Keratinocyte (primary cell): Measurements from ENCODE around the gene NAMPT. TPM values are rescaled to one million over a fixed set of nuclear protein-coding genes. Genes with fewer than 3 reads are reported as not detected.
A peak's percentile ranks its signal among the peaks of the same experiment; 100 is the strongest.

Experiments used
- DNase-seq: peaks from one replicate; pipeline ENCODE4 v3.0.0-alpha.2; 2011; ENCODE audit warnings: low read depth, missing footprints, low spot score
- FAIRE-seq: peaks from 2 replicates; lab custom pipeline; 2011; peaks lifted over from hg19 to GRCh38; lab: Jason Lieb, UNC
- H2AFZ ChIP-seq: 2 replicates; pipeline ENCODE4 v1.6.0; 2012; ENCODE audit warnings: low read length, control low read depth, inconsistent platforms; ENCODE audit not compliant: control insufficient read depth
- H3K27ac ChIP-seq: 2 replicates; pipeline ENCODE4 v1.5.1; 2011; ENCODE audit warnings: low read length; ENCODE audit not compliant: control insufficient read depth, insufficient read depth
- H3K27me3 ChIP-seq: 3 replicates; pipeline ENCODE4 v1.6.0; 2011; ENCODE audit warnings: low read length; ENCODE audit not compliant: control insufficient read depth, insufficient read depth; ENCODE audit errors: extremely low read depth
- H3K36me3 ChIP-seq, 2 experiments: 2 replicates in 1 of 2; 3 replicates in 1 of 2; pipeline ENCODE4 v1.5.1; 2011; ENCODE audit warnings: low read length in 2 of 2, mild to moderate bottlenecking in 1 of 2; ENCODE audit not compliant: control insufficient read depth in 2 of 2, insufficient read depth in 2 of 2; ENCODE audit errors: extremely low read depth in 1 of 2
- H3K4me1 ChIP-seq: 3 replicates; pipeline ENCODE4 v1.5.1; 2011; ENCODE audit warnings: low read length; ENCODE audit not compliant: control insufficient read depth, insufficient read depth; ENCODE audit errors: extremely low read depth
- H3K4me2 ChIP-seq: 3 replicates; pipeline ENCODE4 v1.6.0; 2011; ENCODE audit warnings: low read depth, low read length; ENCODE audit not compliant: control insufficient read depth, insufficient read depth; ENCODE audit errors: extremely low read depth
- H3K4me3 ChIP-seq, 3 experiments: fragments of 200-600 bp in 1 of 3; sonication (generic) in 1 of 3; 2 replicates in 2 of 3; 3 replicates in 1 of 3; pipeline ENCODE4 v1.5.1; 2011 to 2016; ENCODE audit warnings: low read length in 3 of 3, mild to moderate bottlenecking in 3 of 3, control low read depth in 2 of 3, inconsistent platforms in 1 of 3, low read depth in 1 of 3, mixed read lengths in 1 of 3, mixed run types in 1 of 3, moderate library complexity in 1 of 3; ENCODE audit not compliant: control insufficient read depth in 2 of 3, insufficient read depth in 2 of 3; ENCODE audit errors: extremely low read depth in 1 of 3
- H3K79me2 ChIP-seq: 2 replicates; pipeline ENCODE4 v1.6.0; 2012; ENCODE audit warnings: low read length; ENCODE audit not compliant: control insufficient read depth, insufficient read depth
- H3K9ac ChIP-seq: 3 replicates; pipeline ENCODE4 v1.6.0; 2011; ENCODE audit warnings: low read length; ENCODE audit not compliant: control insufficient read depth, insufficient read depth; ENCODE audit errors: extremely low read depth
- H3K9me1 ChIP-seq: 3 replicates; pipeline ENCODE4 v1.6.0; 2011; ENCODE audit warnings: low read length; ENCODE audit not compliant: control insufficient read depth, insufficient read depth; ENCODE audit errors: extremely low read depth
- H3K9me3 ChIP-seq: 2 replicates; pipeline ENCODE4 v1.5.1; 2012; ENCODE audit warnings: low read depth, low read length; ENCODE audit not compliant: control insufficient read depth
- H4K20me1 ChIP-seq: 3 replicates; pipeline ENCODE4 v1.6.0; 2011; ENCODE audit warnings: low read length; ENCODE audit not compliant: control insufficient read depth, insufficient read depth; ENCODE audit errors: extremely low read depth
- EZH2 ChIP-seq: IDR thresholded peaks from one replicate; pipeline ENCODE4 v1.6.1; 2012; ENCODE audit warnings: inconsistent platforms, mild to moderate bottlenecking, low read length, moderate library complexity
- dilution Hi-C: fragments of 300-500 bp; cut with MboI; formaldehyde crosslinking; loops from one replicate; pipeline ENCODE4 v1.7.0; 2020; ENCODE audit warnings: low sequenced_read_pairs; ENCODE audit not compliant: extremely low pct_ligation_motif_present
- polyA plus RNA-seq, 5 experiments: library from polyadenylated mRNA; depleted of rRNA in 3 of 5; stranded (reverse) in 3 of 5; stranded (forward) in 1 of 5; unstranded in 1 of 5; fragments of >200 nt; gene quantifications; 1 replicate in 1 of 5; 2 replicates in 3 of 5; 3 replicates in 1 of 5; pipeline versions ENCODE4 v1.2.1 to v1.2.3, GENCODE V29; 2011 to 2012; ENCODE audit warnings: missing spikeins in 2 of 5, low read depth in 1 of 5, low replicate concordance in 1 of 5
- TF ChIP-seq, protein P1 (sequence below), 3 experiments: IDR thresholded peaks in 1 of 3; conservative IDR thresholded peaks in 1 of 3; optimal IDR thresholded peaks in 1 of 3; 2 replicates in 2 of 3; 3 replicates in 1 of 3; pipeline versions ENCODE3 to v1.5.1; 2011; ENCODE audit warnings: low read length in 3 of 3, mild to moderate bottlenecking in 3 of 3, moderate library complexity in 2 of 3, control low read depth in 1 of 3, inconsistent platforms in 1 of 3; ENCODE audit not compliant: insufficient read depth in 2 of 3; ENCODE audit errors: extremely low read depth in 1 of 3

NAMPT gene
- polyA plus RNA-seq, 1 donor (not counting 4 experiments of a cell fraction or from before 2014, with no cell fraction given) = 94.2 TPM

DNA sequence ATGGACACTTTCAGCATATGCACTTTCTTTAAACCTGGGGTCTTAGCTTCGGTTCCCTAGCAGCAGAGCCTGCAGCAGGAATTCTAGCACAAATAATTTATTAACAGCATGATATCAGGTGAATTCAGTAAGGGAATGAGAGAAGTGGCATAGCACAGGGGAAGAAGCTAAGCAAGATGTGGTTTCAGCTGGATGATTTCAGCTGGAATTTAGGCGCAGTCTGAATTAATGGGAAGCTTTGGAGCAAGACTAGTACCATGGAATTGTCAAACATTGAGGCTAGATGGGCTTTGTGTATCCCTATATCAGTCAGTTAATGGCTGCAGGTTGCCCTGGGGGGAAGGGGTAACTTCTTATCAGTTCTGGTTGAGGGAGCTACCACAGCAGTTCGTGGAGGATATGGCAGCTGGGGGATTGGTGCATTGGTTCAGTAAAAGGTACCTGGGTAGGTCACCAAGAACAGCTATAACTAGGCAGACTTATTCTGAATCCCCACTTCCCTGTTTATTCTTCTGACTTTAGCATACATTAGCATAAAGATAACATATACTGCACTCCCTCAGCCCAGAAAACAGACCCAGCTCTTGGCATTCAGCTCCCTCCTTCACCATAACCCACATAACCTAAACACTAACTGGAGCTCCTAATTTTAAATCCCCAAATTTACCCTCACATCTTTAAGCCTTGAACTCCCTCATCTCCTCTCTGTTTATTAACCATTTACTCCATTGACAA is 46.8 kb upstream of the NAMPT start:
- FAIRE-seq = no peak
- Histone ChIP-seq H3K27ac (no peak overlapping the region), H3K36me3 (no peaks in the 10 kb centered on the region), H3K4me2 (no peak overlapping the region), H4K20me1 (no peaks in the 10 kb centered on the region), H3K4me1 (peaks cover 12% of the 10 kb centered on the region), H3K79me2 (no peaks in the 10 kb centered on the region), H3K9ac (no peak overlapping the region), H3K9me1 (no peaks in the 10 kb centered on the region), H2AFZ (no peak overlapping the region), H3K4me3 (no peak overlapping the region), H3K27me3 (no peaks in the 10 kb centered on the region), H3K9me3 (no peaks in the 10 kb centered on the region)
- no peak for TF ChIP-seq EZH2
- TF ChIP-seq, protein P1, sequence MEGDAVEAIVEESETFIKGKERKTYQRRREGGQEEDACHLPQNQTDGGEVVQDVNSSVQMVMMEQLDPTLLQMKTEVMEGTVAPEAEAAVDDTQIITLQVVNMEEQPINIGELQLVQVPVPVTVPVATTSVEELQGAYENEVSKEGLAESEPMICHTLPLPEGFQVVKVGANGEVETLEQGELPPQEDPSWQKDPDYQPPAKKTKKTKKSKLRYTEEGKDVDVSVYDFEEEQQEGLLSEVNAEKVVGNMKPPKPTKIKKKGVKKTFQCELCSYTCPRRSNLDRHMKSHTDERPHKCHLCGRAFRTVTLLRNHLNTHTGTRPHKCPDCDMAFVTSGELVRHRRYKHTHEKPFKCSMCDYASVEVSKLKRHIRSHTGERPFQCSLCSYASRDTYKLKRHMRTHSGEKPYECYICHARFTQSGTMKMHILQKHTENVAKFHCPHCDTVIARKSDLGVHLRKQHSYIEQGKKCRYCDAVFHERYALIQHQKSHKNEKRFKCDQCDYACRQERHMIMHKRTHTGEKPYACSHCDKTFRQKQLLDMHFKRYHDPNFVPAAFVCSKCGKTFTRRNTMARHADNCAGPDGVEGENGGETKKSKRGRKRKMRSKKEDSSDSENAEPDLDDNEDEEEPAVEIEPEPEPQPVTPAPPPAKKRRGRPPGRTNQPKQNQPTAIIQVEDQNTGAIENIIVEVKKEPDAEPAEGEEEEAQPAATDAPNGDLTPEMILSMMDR (optimal IDR thresholded peaks at IDR 0.05 in 1 of 3, IDR thresholded peaks at IDR 0.05 in 1 of 3, conservative IDR thresholded peaks at IDR 0.05 in 1 of 3; ENCODE audit: extremely low read depth in 1 of 3, insufficient read depth in 2 of 3, low read length in 3 of 3) = no peak
- DNase-seq = no peak
- dilution Hi-C loops = no loop called here

DNA sequence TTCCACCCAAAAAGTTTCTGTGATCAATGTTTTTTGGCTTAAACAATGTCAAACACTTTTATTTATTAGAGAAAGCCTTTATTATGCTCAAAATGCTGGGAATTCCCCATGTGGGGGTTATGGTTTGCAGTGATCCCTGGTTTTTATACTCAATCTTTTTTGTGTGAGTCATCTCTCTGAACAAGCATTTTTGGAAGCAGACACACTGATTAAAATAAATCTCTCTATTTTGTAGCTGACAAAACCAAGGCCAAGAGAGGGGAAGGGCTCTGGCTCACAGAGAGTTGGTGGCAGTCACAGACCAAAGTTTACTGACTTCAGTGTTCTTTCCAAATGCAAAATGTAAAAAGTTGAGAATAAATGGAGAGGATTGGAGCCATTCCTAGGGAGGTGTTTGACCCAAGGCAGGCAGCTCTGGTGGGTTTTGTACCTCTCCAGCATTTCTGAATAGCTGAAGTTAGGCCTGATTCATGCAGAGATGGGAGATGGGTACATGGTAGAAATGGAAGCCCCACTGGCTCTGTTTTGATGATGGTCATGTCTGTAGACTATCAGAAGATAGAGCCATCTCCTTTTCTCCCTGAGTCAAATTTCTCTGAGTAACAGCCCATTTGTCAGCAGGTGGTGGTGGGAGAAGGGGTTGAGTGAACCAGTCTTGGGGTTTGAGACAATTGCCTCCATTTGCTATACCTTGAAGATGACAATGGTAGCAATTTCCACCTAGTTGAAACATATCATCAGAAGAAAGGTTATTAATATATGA is 45.4 kb upstream of the NAMPT start:
- peak; percentile 68 for FAIRE-seq
- H3K4me2 ChIP-seq = no peak overlapping the region

More for the DNA sequence above, 45.4 kb upstream of the NAMPT start:
- DNase-seq = no peak
- no peaks in the 10 kb centered on the region for H4K20me1 ChIP-seq
- no peak overlapping the region for H3K4me3 ChIP-seq
- H3K4me1 ChIP-seq = peaks cover 12% of the 10 kb centered on the region
- no peaks in the 10 kb centered on the region for H3K36me3 ChIP-seq
- TF ChIP-seq, protein P1 (optimal IDR thresholded peaks at IDR 0.05 in 1 of 3, IDR thresholded peaks at IDR 0.05 in 1 of 3, conservative IDR thresholded peaks at IDR 0.05 in 1 of 3; ENCODE audit: extremely low read depth in 1 of 3, insufficient read depth in 2 of 3, low read length in 3 of 3) = no peak
- no peak for TF ChIP-seq EZH2
- no peaks in the 10 kb centered on the region for H3K27me3 ChIP-seq
- H3K9me3 ChIP-seq = no peaks in the 10 kb centered on the region
- no peak overlapping the region for H3K27ac ChIP-seq
- no peak overlapping the region for H3K9ac ChIP-seq
- no peaks in the 10 kb centered on the region for H3K9me1 ChIP-seq
- no peaks in the 10 kb centered on the region for H3K79me2 ChIP-seq
- dilution Hi-C loops = no loop called here
- no peak overlapping the region for H2AFZ ChIP-seq
